HL-60/S4 (cell line): ENCODE measurements around the gene AMH.

Source experiments
- in situ Hi-C: fragments of 300-500 bp; cut with MboI; formaldehyde crosslinking; loops from 2 replicates; pipeline ENCODE4 v1.14.3; 2022; ENCODE audit warnings: low sequenced_read_pairs

AMH gene

DNA sequence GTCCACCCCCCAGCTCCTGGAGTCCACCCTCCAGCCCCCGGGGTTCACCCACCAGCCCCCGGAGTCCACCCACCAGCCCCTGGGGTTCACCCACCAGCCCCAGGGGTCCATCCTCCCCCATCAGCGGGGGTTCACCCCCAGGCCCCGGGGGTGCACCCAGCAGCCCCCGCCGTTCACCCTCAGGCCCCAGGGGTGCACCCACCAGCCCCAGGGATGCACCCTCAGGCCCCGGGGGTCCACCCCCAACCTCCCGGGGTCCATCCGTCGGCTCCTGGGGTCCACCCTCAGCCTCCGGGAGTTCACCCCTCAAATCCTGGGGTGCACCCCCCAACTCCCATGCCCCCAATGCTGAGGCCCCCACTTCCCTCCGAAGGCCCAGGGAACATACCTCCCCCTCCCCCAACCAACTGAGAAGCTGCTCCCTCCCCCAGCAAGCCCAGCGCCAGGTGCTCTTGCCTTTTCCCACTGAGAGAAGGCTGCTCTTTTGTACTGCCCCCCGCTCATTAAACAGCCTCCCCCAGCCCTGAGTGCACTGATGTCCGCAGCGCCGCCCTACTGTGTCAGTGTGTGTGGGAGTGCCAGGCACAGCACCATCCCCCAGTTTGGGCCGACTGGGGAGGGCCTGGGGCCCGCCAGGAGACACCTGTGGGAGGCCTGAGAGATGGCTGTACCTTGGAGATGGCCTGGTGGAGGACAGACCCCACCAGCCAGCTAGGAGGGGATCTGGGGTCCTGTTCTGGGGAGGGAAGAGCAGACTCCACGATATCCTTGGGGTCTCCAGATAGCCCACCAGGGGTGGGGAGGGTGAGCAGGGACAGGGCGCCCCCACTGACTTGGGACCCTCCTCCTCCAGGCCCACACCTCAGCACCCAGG, 750 bp upstream of the AMH start:
- in situ Hi-C loops: no loop called here

DNA sequence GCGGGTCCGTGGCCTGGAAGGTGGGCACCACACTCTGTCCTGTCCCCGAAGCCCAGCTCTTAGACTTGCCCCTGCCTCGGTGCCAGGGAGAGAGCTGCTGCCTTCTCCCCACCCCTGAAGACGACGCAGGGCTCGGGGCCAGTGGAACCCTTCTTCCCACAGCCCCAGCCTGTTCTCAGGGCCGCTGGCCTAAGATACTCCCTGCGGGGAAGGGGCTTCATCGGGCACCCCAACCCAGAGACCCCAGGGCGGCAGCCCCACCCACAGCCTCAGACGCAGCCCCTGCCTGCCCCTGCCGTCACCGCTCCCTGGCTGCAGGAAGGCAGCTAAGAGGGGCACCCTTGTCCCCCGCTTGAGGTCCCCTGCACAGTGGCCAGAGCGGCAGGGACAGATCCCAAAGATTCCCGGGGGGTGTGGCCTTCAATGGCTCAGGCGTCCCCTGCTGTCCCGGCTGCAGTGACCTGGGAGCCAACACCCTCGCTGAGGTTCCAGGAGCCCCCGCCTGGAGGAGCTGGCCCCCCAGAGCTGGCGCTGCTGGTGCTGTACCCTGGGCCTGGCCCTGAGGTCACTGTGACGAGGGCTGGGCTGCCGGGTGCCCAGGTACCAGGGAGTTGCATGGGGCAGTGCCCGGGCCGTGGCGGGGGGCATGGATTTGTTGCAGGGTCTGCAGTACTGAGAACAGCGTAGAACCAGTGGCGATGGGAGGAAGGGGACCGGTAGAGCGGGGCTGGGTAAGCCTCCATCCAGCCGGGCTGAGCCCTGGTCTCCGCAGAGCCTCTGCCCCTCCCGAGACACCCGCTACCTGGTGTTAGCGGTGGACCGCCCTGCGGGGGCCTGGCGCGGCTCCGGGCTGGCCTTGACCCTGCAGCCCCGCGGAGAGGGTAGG, 1.0 kb downstream of the AMH start:
- in situ Hi-C loops: no loop called here

DNA sequence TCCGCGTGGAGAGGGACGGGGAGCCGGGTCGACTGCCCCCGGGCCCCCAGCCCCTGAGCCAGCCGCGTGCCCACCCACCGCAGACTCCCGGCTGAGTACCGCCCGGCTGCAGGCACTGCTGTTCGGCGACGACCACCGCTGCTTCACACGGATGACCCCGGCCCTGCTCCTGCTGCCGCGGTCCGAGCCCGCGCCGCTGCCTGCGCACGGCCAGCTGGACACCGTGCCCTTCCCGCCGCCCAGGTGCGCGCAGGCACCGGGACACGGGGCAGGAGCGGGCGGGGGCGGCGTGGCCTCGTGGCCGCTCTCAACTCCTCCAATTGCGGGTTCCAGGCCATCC, 1.6 kb downstream of the AMH start:
- in situ Hi-C loops: no loop called here

DNA sequence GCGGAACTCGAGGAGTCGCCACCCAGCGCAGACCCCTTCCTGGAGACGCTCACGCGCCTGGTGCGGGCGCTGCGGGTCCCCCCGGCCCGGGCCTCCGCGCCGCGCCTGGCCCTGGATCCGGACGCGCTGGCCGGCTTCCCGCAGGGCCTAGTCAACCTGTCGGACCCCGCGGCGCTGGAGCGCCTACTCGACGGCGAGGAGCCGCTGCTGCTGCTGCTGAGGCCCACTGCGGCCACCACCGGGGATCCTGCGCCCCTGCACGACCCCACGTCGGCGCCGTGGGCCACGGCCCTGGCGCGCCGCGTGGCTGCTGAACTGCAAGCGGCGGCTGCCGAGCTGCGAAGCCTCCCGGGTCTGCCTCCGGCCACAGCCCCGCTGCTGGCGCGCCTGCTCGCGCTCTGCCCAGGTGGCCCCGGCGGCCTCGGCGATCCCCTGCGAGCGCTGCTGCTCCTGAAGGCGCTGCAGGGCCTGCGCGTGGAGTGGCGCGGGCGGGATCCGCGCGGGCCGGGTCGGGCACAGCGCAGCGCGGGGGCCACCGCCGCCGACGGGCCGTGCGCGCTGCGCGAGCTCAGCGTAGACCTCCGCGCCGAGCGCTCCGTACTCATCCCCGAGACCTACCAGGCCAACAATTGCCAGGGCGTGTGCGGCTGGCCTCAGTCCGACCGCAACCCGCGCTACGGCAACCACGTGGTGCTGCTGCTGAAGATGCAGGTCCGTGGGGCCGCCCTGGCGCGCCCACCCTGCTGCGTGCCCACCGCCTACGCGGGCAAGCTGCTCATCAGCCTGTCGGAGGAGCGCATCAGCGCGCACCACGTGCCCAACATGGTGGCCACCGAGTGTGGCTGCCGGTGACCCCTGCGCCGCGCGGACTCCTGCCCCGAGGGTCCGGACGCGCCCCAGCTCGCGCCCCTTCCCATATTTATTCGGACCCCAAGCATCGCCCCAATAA, 2.3 kb downstream of the AMH start:
- in situ Hi-C loops: no loop called here

DNA sequence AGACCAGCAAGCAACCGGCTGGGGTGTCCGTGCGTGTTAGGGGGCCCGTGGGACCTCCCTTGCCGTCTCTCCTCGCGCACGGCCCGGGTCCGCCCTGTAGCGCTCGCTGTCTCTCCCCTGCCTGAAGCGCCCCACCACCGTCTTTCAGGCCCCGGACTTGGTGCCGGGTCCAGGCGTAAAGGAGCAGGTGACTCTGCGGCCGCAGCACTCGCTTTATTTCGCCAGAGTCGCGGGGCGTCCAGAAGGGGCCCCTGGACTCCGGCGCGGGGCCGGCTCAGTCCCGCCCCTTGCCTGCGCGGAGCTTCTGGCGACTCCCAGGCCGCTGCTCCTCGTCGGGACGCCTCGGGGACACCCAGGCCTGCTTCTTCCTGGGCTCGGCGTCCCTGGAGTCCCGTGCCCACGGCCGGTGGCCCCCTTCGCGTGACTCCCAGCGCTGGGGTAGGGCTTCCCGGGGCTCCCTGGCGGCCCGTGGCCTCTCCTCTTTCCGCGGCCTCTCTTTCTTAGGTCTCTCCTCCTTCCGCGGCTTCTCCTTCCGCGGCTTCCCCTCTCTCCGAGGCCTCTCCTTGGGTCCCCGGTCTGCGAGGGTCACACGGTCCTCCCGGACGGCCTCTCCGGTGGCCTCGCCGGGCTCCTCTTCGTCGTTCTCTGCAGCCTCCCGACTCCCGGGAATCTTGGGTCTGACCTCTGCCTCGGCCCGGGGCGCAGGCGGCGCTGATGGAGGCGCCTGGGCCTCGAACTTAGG, 3.1 kb downstream of the AMH start:
- in situ Hi-C loops: no loop called here

DNA sequence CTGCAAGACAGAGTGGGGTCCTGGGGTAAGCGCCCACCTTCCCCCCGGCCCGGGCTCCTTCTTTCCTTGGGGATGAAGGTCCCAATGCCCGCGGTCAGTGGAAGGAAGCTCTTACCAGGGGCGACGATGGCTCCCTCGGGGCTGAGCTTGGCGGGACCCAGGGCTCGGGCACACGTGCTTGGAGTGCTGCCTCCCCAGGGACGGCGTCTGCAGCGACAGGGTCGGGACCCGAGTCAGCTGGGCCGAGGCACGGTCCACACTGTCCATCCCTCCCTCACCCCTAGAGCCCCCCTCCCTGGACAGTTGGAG, 3.6 kb downstream of the AMH start:
- in situ Hi-C loops: no loop called here

DNA sequence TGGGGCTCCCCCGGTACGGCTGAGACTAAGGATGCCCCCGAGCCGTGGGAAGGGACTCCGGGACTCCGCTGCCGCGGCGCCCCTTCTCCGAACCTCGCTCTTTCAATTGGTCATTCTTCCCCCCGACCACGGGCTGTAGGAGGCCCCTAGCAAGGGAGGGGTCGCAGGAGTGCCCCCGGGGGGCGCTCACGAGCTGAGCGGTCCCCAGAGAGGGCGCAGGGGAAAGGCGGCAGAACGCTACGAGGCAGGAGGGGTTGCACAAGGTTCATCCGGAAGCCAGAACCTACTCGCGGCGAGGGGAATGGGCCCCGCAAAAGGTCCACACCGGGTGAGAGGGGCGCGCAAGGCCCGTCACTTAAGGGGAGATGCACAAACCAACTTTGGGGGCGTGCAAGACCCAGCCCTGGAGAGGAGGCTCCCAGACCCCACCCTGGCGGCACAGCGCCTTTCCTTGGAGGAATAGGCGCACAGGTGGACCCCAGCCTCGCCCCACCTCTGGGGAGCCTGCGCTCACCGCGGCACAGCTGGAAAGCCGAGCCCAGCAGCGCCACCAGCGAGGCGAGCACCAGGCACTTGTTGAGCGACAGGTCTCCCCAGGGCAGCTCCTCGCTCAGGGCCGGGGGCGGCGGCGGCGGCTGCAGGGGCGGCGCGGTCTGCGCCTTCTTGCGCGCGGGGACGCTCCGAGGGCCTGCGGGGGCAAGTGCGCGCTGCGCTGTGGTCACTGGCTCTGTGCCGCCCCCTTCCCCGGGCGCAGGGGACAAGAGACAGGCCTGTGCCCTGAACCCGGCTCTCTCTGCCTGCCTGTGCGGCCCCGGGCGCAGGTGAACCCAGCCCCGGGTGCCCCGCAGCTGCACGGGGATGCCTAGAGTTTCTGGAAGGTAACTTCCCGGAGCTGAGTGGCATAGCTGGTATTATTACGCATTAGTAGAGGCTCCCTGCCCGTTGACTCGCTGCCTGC, 4.3 kb downstream of the AMH start:
- in situ Hi-C loops: no loop called here

DNA sequence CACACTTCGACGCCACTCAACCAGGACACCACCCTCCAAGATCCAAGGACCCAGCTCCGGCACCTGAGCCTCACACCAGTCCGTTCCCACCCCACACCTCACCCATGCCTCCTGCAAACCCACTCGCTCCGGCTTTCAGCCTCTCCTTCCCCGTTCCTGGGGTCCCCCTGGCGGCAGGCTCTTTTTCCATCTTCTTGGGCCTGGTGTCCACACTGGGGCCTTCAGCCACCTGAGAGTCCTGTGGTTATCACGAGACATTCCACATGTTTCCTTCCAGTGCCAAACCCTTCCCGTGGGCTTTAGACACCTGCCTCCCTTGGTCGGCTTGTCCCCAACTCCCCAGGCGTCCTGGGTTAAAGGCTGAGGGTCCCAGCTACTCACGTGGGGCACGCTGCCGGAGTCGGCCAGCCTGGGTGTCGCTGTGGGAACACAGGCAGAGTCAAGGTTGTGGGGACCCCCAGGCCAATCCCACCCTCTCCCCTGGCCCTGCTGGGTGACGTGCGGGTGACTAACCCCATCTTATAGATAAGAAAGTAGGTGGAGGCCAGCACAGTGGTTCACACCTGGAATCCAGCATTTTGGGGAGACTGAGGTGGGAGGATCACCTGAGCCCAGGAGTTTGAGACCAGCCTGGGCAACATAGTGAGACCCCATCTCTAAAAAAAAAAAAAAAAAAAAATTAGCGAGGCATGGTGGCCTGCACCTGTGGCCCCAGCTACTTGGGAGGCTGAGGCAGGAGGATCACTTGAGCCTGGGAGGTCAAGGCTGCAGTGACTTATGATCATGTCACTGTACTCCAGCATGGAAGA, 5.1 kb downstream of the AMH start:
- in situ Hi-C loops: no loop called here

DNA sequence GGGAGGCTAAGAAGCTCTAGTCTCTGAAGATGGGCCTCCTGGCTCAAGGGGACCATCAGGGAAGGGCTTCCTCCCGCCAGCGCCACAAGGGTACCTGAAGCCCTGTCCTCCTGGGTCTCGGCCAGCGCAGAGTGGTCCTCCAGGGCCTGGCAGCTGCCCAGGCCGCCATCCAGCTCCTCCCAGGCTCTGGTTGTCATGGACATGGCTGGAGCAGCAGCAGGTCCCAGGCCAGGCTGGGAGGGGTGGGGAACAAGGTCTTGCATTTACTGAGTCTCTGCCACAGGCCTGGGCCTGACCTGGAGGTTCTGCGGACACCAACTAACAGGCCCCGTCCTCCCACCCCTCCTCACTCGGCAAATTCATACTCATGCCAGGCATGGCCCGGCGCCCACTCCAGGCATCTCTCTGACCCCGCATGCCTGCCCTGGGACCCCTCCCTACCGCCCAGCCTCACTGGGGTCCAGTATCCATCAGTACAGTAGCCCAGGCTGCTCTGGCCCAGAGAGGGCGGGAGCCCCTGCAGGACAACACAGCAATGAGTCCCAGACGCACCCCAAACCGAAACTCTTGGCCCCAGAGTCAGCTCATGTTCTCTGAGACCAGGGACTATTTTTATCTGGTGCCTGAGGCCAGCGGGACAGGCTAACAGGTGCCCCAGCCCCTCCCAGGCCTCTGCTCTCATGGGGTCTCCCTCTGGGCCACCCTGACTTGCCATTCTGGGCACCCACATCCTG, 6.2 kb downstream of the AMH start:
- in situ Hi-C loops: no loop called here

DNA sequence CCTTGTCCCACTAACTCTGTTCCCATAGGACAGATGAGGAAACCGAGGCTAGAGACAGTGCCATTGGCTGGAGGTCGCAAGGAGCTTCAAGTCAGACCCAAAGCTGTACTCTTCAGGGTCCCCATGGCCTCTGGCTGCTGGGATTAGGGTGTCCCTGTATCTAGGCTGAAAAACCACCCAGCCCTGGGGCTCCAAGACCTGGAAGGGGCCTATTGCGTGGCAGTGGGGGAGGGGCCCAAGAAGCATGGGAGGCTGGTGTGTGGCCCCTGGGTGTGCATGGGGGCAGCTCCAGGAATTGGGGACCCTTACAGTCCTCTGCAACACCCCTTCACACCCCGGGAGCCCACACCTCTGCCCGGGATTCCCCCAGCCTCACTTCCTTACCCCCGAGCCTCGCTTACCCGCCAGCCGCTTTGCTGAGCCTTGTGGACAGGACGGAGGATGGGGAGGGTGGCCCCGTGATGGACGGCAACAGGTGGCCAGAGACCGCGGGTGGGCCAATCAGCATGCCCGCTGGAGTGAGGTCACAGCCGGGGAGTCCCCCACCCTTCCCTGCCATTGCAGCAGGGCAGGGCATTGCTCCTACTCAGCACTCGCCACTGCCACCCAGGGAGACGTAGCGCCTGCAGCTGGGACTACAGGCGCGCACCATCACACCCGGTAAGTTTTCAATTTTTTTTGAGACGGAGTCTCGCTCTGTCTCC, 7.0 kb downstream of the AMH start, which contains the start of gene JSRP1:
JSRP1 (minus strand) TSS at position 436 of the 704 bp plus-strand sequence. CDS start 1,103 bp downstream, outside the sequence.
- in situ Hi-C loops: no loop called here

DNA sequence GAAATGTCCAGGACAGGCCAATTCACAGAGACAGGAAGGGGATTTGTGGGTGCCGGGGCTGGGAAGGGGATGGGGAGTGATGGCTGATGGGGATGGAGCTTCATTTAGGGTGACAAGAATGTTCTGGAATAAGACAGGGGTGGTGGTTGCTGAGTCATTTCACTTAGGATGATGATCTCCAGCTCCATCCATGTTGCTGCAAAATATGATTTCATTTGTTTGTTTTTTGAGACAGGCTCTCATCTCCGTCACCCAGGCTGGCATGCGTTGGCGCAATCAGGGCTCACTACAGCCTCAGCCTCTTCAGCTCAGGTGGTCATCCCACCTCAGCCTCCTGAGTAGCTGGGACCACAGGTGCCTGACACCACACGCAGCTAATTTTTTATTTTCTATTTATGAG, 10.2 kb downstream of the AMH start:
- in situ Hi-C loops: no loop called here

DNA sequence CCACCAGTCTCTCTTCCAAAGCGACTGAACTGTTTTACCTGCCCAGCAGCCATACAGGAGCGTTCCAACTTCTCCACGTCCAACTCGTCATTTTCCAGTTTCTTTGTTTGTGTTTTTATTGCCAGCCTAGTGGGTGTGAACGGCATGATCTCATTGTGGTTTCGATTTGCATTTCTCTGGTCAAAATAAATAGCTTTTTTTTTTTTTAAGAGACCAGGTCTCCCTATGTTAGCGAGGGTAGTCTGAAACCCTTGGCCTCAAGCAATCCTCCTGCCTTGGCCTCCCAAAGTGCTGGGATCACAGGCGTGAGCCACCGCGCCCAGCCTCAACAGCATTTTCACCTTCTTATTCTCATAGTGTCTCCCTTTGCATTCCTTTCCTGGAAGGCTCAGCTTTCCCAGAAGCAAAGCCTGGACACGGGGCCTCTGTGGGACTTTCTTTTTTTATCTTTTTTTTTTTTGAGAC, 11.2 kb downstream of the AMH start:
- in situ Hi-C loops: no loop called here

DNA sequence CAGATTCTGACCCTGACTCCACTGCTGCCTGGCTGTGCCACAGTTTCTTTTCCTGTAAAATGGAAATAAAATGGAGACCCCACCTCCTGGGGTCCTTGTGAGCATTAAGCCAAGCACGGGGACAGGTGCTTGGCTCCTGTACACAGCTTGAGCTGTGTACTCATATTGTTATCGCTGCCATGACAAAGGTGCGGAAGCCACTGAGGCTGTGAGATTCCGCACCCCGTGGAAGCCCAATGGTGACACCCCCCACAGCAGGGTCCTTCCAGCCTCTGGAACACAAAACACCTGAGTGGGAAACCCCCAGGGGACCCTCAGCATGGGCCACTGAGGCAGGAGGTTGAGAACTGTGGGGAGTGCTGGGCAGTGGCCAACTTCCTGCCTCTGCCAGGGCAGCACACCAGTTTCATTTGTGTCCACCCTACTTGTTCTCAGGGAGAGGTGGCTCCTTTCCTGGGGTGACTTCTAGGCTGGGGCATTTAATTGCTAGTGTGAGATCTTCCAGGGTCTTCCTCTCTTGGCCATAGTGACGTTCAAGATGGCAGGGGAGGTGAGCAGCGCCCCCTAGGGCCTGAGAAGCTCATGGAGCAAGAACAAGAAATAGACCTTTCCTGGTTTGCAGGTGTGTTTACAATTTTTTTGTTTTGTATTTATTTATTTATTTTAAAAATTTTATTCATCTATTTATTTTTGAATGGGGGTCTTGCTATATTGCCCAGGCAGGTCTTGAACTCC, 12.5 kb downstream of the AMH start:
- in situ Hi-C loops: no loop called here

DNA sequence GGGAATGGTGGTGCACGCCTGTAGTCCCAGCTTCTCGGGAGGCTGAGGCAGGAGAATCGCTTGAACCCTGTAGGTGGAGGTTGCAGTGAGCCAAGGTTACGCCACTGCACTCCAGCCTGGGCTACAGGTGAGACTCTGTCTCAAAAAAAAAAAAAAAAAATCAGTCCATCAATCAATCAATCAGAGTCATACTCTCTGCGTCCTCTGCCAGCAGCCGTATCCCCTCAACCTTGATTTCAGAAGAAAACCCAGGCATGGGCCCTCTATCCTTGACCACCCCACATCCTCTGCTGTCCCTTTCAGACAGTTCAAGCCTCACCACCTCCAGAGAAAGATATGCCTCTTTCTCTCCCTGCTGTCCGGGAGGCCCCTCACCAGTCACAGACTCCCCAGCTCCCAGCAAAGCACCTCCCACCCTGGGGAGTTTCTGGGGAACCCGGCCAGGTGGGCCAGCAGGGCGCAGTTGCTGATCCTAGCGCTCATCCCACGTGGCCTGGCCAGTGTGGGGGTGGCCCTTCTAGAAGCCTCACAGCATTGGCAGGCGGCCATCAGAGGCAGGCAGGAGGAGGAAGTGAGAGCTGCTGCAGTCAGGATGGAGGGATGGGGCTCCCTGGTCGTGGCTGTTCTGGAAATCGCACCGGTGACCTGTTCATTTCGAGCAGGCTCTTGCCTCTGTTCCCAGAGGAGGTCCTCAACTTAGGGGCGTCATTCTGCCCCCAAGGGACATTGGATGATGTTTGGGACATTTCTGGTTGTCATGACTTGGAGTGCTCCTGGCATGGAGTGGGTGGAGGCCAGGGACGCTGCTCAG, 17.3 kb downstream of the AMH start:
- in situ Hi-C loops: no loop called here

DNA sequence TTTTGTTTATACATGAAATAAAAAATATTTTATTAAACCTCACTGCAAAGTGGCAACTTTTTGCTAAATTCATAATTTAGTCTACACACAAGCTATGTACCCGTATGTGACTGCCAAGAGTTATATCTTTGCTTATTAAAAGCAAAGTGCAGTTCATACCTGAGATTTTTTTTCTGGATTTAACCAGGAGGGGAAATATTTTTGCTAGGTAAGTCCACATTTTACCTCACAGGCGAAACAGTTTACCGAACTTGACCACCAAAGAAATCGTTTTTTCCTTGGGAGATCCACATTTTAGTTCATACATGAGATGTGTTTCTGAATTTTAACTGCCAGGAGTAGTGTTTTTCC, 19.3 kb downstream of the AMH start:
- in situ Hi-C loops: no loop called here

DNA sequence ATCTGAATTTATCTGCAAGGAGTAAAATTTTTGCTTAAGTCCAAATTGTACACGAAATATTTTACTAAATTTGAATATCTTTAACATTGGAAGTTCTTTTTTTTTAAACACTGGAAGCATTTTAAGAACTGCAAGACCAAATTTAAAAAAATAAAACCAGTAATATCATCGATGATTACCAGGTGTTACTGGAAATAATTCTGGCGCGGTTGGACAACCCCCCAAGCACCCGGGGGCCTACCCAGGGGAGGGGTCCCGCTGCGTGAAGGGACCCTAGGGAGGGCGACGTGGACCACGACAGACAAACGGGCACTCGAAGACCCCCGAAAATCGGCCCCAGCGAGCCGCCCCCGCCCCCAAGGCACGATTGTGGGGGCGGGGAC, 19.7 kb downstream of the AMH start:
- in situ Hi-C loops: no loop called here
